ENCODE results near the gene CTXND1. TPM values are rescaled to one million over a fixed set of nuclear protein-coding genes. Genes with fewer than 3 reads are reported as not detected.

The CTXND1 gene
- polyA plus RNA-seq, 2 of the 4 experiments (the other 2 are of a cell fraction) = not detected

DNA sequence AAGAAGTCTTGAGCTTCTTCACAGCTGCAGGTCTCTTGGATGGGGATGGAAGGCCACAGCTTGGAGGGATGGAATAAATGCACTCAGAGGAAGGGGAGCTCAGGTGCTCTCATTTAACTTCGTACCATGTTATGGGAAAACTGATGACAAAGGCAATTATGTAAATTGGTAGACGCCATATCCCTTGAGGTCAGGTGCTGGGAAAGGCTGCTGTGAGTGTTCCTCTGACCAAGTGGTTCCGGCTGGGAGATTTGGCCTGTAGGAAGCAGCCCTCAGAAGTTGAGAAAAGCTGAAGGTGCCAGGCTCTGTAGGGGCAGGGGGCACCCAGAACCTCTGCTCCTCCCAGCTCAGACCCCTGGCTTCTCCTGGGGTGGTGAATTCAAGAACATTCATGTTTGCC, 52.1 kb downstream of the CTXND1 start:
- no peak for ATAC-seq

DNA sequence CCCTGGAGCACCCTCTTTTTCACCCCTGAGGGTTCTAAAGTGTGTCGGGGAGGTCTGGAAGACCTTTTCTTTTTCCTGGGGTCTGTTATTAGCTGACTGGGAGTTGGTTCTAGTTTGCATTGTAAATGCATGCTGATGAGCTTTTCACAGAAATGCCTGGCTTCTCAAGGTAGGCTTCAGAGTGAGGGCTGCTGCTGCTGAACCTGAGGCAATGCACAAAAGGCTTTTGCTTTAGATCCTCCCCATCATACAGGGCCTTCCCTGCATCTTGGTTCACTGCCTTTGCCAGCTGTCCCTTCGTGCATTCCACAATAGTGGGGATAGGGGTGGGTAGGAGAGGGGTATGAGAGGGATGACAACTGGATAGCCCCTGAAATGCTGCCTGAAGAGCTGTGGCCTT, 52.6 kb downstream of the CTXND1 start:
- no peaks in the 10 kb centered on the region for H3K9me3 ChIP-seq
- DNase-seq (ENCODE audit: low read depth in 1 of 2, low spot score in 1 of 2) = no peak
- no peak overlapping the region for H3K27ac ChIP-seq
- ChIA-PET CTCF (interaction anchor here (1.0 to 1.2 kb wide), 3 partner anchors 14 to 818 kb away, joined by 3 to 4 read pairs (median 3); no protein-coding TSS in a partner anchor), POLR2A (no interaction called here)
- WGBS (ENCODE audit: missing lambda C conversion rate) = 29% methylated on average over 2 of the region's 2 CpGs
- no peak for FAIRE-seq
- no peak overlapping the region for H3K4me3 ChIP-seq
- ATAC-seq = no peak
- H3K4me1 ChIP-seq = no peaks in the 10 kb centered on the region
- TF ChIP-seq ZFP36 (IDR thresholded peaks at IDR 0.05; ENCODE audit: borderline replicate concordance, partially characterized antibody) (no peak), HEYL (CRISPR knock-in tag; IDR thresholded peaks at IDR 0.05) (no peak), CHD2 (IDR thresholded peaks at IDR 0.05; ENCODE audit: low read length, partially characterized antibody) (no peak), JUN (IDR thresholded peaks at IDR 0.05) (no peak), ZSCAN20 (CRISPR knock-in tag; IDR thresholded peaks at IDR 0.05) (no peak), TP53 (CRISPR knock-in tag; IDR thresholded peaks at IDR 0.05) (no peak), ZC3H11A (IDR thresholded peaks at IDR 0.05) (no peak), RARB (CRISPR knock-in tag; IDR thresholded peaks at IDR 0.05) (no peak), POLR2AphosphoS2 (conservative IDR thresholded peaks at IDR 0.05; ENCODE audit: low read length) (no peak), JUNB (IDR thresholded peaks at IDR 0.05) (no peak)
- TF ChIP-seq, protein P1, sequence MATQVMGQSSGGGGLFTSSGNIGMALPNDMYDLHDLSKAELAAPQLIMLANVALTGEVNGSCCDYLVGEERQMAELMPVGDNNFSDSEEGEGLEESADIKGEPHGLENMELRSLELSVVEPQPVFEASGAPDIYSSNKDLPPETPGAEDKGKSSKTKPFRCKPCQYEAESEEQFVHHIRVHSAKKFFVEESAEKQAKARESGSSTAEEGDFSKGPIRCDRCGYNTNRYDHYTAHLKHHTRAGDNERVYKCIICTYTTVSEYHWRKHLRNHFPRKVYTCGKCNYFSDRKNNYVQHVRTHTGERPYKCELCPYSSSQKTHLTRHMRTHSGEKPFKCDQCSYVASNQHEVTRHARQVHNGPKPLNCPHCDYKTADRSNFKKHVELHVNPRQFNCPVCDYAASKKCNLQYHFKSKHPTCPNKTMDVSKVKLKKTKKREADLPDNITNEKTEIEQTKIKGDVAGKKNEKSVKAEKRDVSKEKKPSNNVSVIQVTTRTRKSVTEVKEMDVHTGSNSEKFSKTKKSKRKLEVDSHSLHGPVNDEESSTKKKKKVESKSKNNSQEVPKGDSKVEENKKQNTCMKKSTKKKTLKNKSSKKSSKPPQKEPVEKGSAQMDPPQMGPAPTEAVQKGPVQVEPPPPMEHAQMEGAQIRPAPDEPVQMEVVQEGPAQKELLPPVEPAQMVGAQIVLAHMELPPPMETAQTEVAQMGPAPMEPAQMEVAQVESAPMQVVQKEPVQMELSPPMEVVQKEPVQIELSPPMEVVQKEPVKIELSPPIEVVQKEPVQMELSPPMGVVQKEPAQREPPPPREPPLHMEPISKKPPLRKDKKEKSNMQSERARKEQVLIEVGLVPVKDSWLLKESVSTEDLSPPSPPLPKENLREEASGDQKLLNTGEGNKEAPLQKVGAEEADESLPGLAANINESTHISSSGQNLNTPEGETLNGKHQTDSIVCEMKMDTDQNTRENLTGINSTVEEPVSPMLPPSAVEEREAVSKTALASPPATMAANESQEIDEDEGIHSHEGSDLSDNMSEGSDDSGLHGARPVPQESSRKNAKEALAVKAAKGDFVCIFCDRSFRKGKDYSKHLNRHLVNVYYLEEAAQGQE (IDR thresholded peaks at IDR 0.05) = no peak
- TF ChIP-seq, protein P2, sequence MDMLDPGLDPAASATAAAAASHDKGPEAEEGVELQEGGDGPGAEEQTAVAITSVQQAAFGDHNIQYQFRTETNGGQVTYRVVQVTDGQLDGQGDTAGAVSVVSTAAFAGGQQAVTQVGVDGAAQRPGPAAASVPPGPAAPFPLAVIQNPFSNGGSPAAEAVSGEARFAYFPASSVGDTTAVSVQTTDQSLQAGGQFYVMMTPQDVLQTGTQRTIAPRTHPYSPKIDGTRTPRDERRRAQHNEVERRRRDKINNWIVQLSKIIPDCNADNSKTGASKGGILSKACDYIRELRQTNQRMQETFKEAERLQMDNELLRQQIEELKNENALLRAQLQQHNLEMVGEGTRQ (IDR thresholded peaks at IDR 0.05) = no peak
- no peak overlapping the region for H3K4me2 ChIP-seq

More for the DNA sequence above, 52.1 kb downstream of the CTXND1 start:
- TF ChIP-seq RFX5 (IDR thresholded peaks at IDR 0.05) (no peak), MAFK (IDR thresholded peaks at IDR 0.05; ENCODE audit: partially characterized antibody) (peak; percentile 72), PHF8 (IDR thresholded peaks at IDR 0.05; ENCODE audit: borderline replicate concordance, low read depth) (no peak), CEBPB (IDR thresholded peaks at IDR 0.05) (no peak), HEYL (CRISPR knock-in tag; IDR thresholded peaks at IDR 0.05) (no peak)
- H3K4me2 ChIP-seq = no peak overlapping the region
- POLR2A ChIA-PET = no interaction called here
- no peaks in the 10 kb centered on the region for H3K9me3 ChIP-seq
- CTCF ChIA-PET = interaction anchor here (1.0 to 1.2 kb wide), 3 partner anchors 15 to 819 kb away, joined by 3 to 4 read pairs (median 3); no protein-coding TSS in a partner anchor
- H3K4me1 ChIP-seq = no peaks in the 10 kb centered on the region
- WGBS (ENCODE audit: missing lambda C conversion rate) = 49% methylated on average over 3 of the region's 3 CpGs
- no peak for DNase-seq (ENCODE audit: low read depth in 1 of 2, low spot score in 1 of 2)
- FAIRE-seq = no peak
- no peak overlapping the region for H3K4me3 ChIP-seq
- no peak overlapping the region for H3K27ac ChIP-seq

DNA sequence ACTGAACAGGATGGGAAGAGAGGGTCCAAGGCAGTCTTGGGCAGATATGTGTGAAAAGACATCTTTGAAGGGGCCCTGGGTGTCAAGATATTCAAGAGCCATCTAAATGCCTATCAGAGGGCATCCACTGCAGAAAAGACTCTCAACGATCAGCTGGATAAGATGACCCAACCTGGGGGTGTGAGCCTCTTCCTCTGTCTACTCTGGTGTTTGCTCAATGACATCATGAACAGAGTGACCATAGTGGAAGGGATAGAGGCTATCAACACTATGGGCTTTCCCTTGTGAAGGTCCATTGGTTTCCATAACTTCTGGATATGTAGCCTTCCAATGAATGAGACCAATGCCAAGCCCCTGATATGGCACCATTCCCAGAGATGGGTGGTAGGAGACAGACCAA, 57.1 kb downstream of the CTXND1 start:
- Histone ChIP-seq H3K27ac (no peak overlapping the region), H3K9me3 (no peaks in the 10 kb centered on the region), H3K4me2 (no peak overlapping the region), H3K4me1 (no peaks in the 10 kb centered on the region), H3K4me3 (no peak overlapping the region)
- 0% methylated on average over 1 of the region's 1 CpG for WGBS (ENCODE audit: missing lambda C conversion rate)
- TF ChIP-seq RFX5 (IDR thresholded peaks at IDR 0.05) (no peak), JUNB (IDR thresholded peaks at IDR 0.05) (no peak)
- TF ChIP-seq, protein P3, sequence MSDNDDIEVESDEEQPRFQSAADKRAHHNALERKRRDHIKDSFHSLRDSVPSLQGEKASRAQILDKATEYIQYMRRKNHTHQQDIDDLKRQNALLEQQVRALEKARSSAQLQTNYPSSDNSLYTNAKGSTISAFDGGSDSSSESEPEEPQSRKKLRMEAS (IDR thresholded peaks at IDR 0.05) = no peak
- no peak for FAIRE-seq
- no peak for ATAC-seq
- POLR2A ChIA-PET = no interaction called here
- CTCF ChIA-PET = no interaction called here
- DNase-seq (ENCODE audit: low read depth in 1 of 2, low spot score in 1 of 2) = no peak
